Stimulated activated CD4-positive, alpha-beta T cell treated with anti-CD3 and anti-CD28 coated beads, Interleukin-2, amount 100 ng/mL, for 4 hours (primary cell): ENCODE data around the gene CERK.

Experiments used
- DNase-seq: peaks from one replicate; pipeline ENCODE4 v3.0.0-alpha.2; 2020; ENCODE audit warnings: low read depth

Gene CERK

DNA sequence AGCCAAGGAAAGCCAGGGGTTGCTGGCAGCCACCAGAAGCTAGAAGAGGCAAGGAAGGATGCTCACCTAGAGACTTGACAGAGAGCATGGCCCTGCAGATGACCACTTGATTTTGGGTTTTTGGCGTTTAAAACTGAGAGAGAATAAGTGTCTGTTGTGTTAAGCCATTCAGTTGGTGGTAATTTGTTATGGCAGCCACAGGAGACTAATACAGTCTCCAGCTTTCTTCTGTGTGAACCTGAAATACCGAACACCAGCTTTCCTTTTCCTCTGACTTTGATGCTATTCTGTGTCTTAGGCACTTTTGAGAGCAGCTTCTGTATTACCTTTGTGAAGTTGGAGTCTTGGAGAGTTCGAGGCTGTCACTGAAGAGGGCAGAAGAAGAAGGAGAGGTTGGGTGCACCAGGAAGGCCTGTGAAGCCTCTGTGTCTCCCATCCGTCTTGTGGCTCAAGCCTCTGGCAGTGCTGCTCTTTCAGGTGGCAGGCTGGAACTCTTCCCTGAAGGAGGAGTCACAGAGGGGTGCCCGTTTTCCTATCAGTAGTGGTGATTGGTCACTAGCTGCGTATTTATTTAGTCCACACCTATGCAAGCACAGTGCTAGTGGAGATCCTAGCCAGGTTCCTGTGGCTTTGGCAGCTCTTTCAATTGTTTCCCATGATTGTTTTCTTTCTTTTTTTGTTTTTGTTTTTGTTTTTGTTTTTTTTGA, 26.9 kb upstream of the CERK start:
- DNase-seq, result no peak

DNA sequence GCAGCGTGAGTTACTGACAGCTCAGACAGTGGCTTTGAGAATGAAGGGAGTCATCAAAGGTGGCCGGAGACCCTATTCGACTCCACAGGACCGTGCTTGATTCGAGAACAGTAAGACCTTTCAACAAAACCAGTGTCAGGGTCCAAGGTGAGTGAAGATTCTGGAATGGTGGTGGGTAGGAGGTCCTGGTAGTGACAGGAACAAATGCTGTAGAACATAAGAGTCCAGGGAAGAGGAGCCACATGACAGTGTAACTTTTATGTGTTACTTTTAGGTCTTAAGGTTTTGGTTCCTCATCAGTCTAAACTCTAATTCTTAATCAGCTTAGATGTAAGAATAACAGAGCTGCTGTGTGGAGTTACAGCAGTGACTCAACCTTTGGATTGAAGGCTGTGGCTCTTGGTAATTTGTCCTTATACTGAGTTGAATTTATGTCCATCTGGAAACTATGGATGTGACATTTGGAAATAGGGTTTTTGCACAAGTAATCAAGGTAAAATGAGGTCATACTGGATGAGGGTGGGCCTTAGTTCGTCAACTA, 26.2 kb upstream of the CERK start:
- DNase-seq, result no peak

DNA sequence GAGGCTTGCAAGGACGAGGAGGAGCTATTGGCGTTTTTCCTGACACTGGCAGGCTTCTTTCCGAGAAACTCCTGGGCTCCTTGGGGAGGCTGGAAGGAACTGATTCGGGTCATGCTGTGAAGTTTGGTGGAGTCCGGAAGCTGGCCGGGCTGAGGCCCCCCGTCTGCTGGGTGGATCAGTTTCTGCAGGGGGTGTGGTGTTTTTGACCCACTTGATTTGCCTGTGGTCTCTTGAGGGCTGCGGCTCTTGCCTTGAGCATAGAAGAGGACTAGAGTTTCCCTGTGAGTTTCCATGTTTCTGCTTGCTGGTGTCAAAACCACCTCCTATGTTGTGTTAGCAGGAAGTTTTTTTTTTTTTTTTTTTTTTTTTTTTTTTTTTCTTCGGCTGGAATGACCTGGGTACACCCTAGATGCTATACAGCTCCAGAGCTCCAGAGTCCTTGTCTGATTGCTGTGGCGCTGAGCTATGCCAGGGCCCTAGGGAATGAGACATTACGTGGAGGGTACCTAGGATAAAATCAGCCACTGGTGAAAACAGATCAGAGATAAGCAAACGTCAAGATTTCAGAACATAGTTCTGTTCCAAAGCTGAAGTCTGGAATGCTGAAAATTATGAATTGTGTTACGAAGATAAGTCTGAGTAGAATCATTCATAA, 25.1 kb upstream of the CERK start:
- no peak for DNase-seq

DNA sequence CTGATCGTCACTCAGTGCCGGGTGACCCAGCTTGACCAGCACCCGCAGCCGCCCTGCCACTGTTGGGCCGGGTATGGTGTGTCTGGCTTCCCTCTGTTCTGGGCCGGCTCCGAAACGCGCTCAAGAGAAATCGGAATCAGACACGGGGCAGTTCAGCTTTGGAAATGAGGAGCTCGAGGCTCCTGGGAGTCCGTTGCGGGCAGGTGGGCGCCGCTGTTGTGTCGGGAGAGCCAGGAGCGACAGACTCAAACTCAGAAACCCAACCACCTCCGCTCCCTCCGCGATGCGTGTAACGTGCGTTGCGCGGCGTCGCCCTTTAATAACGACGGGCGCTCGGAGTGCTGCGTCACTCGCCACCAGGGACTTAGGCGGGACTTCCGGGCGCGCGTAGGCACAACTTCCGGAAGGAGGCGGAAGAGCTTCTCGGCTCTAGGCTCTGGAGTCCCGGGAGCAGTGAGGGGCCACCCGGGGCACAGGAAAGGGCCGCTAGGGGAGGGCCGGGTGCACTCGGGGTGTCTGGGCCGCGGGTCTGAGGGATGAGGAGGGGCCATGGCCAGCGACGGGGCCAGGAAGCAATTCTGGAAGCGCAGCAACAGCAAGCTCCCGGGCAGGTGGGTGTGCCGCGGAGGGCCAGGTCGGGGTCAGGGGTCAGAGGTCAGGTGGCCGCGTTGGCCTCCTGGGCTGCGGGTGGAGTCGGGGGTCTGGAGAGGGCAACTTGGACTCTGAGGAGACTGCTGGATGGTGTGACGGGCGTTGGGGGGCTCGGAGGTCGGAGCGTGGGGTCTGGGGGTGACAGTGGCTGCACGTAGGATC, 24.4 kb upstream of the CERK start, which contains the start of gene TBC1D22A:
TSS of gene TBC1D22A (plus strand) at position 413 of the 813 bp plus-strand sequence. CDS start at position 550, 137 bp downstream.
- peak; percentile 92 for DNase-seq

DNA sequence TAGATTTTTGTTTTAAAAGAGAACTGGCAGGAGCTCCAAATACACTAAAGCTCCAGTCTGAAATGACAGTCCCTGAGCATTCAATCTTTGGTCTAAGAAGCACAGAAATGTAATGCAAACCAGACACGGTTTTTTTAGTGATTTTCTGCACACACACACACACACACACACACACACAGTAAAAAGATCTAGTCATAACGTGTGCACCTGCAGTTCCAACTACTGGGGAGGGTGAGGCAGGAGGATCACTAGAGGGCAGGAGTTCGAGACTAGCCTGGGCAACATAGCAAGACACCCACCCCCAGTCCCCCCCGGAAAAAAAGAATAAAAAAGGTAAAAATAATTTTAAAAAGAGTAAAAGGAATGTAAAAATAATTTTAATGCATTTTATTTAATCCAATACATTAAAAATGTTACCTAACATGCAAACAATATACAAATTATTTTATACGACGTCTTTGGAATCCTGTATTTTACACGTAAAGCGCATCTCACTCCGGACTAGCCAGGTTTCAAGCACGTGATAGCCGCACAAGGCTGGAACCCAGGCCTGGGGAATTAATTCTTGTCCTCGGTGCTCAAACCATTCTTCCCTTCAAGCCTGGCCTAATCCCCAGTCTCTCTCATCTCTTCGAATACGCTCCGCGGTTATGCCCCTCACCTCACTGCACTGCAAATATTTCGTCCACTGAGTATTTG, 23.6 kb upstream of the CERK start:
- no peak for DNase-seq

DNA sequence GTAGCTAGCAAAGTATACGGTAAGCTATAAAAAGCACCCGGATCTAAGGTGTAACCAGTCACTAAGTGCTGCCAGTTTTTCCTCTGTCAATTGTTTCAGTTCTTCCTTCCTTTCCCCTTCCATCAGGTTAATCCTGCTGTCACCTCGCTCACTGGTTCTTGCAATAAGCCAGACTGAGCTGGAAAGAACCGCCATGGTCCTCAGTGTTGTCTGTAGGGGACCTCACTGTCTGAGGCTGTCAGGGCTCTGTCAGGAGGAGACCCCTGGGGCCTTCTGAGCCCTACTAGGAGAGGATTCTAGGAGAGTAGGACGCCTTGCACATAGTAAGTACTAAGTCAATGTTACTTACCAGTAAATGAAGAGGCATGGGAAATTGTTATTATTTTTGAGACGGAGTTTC, 23.0 kb upstream of the CERK start:
- DNase-seq, result no peak

DNA sequence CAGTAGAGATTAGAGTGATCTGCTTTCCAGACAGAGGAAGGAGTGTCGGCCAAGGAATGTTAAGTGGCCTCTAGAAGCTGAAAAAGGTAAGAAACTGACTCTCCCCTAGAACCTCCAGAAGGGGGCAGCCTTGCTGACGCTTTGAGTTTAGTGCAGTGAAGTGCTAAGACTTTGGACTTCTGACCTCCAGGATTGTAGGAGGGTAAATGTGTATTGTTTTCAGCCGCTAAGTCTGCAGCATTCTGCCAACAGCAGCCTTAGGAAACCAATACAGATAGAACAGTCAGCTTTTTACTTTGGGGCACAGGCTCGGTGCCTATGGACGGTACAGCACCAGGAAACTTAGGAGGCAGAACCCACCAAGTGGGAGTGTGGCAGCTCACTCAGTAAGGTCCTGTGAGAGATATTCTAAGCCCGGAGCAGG, 20.8 kb upstream of the CERK start:
- DNase-seq, result no peak

DNA sequence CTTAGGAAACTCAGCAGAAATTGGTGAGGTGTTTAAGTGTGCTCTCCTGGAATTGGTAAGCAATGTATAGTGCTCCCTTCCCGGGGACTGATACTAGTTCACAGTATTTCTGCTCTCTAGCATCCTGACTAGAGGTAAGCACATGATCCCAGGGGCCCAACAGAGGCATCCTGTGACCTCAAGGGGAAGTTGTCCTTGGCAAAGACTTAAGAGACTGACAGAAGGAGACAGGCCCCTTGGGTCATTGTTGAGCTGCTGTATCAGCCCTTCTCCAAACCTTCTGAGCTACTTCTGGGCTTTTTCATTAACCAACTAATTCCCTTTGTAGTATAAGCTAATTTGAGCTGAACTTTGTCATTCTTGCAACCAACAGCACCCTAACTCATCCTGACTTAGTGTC, 20.1 kb upstream of the CERK start:
- no peak for DNase-seq

DNA sequence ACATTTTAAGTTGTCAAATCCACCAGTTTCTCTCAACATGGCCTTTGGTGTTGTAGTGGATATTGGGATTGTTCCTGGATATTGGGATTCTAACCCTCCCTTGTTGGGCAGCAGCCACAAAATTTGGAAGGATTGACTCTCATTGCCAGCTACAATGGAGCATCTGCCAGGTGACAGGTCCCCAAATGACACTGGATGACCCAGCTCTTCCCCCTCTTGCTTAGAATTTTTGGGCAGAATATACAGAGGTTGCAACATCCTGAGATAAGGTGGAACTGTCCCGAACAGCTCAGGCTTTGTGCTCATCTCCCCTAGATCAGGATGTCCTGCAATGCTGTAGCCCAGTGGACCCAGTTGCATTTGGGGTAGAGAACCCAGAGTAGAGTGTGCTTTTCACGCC, 19.1 kb upstream of the CERK start:
- no peak for DNase-seq

DNA sequence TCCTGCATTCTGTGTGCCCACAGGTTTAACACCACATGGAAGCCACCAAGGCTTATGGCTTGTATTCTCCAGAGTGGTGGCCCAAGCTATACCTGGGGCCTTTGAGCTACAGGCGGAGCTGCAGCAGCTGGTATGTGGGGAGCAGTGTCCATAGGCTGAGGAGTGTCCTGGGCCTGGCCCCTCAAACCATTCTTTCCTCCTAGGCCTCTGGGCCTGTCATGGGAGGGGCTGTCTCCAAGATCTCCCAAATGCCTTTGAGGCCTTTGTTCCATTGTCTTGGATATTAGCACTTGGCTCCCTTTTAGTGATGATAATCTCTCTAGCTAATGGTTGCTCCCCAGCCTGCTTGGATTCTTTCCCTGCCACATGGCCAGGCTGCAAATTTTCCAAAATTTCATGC, 18.0 kb upstream of the CERK start:
- no peak for DNase-seq

DNA sequence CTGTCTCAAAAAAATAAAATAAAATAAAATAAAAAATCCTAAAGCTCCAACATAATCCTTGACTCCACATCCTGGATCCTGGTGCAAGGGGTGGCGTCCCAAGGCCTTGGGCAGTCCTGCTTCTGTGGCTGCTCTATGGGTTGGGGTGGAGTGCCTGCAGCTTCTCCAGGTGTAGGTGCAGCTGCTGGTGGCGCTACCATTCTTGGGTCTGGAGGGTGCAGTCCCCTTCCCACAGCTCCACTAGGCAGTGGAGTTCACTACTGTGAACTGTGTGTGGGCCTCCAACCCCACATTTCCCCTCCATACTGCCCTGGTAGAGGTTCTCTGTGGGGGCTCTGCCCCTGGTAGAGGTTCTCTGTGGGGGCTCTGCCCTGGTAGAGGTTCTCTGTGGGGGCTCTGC, 17.5 kb upstream of the CERK start:
- DNase-seq, result no peak

DNA sequence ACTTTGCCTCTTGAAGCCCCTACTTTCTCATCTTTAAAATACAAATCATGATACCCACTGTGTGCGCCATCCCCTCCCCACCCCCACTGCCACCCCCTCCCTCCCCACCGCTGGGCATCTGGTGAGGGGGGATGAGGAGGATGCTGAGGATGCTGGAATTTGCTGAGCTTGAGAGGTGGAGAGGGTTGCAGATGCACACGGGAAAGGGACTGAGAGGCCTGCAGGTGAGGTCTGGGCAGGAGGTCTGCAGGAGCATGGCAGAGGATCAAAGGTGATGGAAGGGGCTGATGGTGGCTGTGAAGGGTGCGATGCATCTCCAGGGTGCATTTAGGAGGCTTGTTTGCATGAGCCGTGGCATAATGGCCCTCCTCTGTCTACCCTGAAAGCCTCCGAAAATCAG, 16.8 kb upstream of the CERK start:
- no peak for DNase-seq

DNA sequence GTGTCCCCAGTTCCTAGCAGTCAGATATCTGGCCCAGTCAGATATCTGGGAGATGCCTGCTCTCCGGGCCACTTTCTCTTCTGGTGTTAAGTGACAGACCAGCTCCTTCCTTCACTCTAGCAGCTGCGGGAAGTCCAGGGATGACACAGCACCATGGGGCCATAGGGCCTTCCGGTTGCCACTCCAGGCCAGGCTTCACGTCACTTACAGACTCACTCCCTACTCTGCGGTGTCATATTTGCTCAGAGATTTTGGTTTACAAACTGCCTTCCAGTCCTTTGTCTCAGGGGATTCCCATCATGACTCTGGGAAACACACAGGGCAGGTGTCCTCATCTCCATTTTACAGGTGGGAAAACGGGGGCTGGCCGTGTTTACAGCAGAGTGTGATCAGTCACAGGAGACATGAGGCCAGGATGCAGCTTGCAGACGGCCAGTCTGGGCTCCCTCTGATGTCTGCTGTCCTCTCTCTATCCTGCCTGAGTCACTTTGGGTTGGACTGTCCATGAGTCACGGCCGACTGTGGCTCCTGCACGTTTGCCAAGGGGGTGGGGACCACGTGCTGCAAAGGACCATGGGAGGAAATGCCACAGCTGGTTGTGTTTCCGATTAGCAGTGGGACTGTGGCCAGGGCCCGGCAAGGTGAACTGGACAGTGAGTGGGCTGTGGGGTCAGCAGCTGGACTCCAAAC, 16.2 kb upstream of the CERK start:
- DNase-seq, result no peak

DNA sequence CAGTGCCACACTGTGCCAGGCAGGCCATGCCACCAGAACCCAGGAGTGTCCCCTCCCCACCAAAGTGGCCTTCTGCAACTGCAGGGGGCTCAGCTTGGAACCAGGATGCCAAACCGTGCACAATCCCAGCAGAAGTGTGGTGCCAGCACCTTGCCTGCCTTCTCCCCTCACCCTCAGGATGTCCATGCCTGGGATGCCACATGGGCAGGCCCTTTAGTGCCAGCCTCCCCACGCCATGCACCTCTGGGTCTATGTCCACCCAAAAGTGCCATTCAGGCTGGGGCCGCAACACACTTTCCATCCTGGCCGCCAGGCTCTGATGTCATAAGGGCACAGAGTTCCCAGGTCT, 15.7 kb upstream of the CERK start:
- DNase-seq, result no peak

DNA sequence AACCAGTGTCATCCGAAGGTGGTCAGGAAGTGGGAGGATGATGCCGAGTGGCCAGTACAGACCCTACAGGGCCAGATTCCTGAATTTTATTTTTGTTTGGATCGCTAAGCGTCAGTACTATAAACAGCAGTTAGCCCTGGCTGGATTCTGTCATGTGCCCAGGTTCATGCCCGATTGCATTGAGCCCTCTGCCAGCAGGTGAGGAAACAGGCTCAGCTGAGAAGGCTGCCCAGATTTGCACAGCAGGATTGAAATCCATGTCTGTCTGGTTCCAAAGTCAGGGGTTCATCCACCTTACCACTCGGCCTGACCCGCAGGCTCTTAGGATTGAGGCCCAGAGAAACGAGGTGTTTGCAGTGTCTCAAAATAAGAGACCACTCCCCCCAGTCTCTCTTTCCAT, 15.3 kb upstream of the CERK start:
- no peak for DNase-seq

DNA sequence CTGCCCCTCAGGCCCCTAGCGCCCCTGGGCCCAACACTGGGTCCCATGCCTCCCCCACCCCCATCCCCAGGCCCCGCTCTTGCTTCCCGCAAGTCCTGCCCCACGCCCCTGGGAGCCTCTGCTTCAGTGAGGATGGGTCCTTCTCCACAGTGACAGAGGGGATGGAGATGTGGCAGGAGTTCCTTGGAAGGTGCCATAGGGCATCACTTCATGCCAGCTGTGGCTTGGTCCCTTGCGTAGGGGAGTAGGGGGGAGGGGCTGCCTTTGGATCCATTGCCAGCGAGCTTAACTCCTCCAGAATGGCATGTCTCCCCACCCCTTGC, 14.9 kb upstream of the CERK start:
- no peak for DNase-seq

DNA sequence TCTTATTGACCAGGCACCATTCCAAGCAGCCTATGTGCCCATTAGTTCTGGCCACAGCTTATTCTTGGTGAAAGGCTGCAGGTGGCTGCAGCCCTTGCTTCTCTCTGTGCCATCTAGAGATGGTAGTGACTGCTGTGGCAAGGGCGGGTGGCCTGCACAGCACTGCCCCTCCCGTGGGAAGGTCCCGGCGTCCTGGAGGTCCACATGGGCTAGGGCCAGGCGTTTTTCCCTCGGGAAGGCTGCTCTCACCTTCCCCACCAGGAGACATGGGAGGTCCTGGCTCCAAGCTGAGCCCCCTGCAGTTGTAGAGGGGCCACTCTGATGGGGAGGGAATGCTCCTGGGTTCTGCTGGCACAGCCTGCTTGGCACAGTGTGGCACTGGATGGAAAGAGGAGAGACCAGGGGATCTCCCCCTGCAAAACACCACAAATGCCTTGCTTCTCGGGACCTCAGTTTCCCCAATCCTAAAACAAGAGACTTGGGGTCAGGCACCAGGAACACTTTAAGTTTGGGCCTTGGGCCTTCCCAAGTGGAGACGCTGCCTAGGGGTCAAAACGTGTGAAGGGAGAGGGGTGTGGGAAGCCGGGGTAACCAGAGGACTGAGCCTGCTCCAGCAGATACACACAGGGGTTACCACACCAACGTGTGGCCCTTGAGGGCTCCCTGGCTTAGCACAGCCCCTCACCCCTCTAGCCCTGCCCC, 14.4 kb upstream of the CERK start:
- DNase-seq, result no peak

DNA sequence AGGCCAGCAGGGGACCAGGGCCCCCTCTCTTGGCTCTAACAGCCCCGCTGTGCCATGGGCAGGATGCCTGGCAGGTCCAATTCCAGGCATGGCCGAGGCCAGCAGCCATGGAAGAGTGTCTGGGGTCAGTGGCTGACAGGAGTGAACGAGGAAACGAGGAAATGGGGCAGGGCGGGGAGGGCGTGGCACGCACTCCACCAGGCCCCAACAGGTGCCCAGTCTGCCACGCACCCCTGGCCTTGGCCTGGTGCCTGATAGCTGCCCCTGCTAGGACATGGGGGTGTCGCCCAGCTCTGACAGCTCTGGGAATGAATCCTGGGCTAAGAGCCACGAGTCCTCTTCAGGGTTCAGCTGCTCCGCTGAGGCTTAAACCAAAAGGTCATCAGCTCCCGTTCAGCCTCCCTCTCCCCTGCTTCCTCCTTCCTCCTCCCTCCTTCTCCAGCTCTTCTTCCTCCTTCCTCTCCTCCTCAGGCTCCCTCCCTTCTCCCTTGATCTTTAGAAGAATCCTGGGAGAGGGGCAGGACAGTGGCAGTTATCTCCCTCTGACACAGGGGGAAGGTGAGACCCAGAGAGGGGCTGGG, 12.9 kb upstream of the CERK start:
- no peak for DNase-seq

DNA sequence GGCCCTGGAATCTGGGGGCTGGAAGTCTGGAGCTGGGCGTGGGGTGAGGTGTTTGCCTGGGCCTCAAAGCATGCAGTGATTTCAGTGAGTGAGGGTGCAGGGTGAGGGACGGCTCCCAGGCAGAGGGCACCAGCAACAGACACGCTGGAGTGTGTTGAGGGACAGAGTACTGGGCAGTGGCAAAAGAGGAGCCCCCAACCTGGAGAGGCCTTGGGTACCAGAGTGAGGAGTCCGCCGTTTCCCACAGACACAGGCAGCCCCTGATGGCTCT, 12.4 kb upstream of the CERK start:
- no peak for DNase-seq

DNA sequence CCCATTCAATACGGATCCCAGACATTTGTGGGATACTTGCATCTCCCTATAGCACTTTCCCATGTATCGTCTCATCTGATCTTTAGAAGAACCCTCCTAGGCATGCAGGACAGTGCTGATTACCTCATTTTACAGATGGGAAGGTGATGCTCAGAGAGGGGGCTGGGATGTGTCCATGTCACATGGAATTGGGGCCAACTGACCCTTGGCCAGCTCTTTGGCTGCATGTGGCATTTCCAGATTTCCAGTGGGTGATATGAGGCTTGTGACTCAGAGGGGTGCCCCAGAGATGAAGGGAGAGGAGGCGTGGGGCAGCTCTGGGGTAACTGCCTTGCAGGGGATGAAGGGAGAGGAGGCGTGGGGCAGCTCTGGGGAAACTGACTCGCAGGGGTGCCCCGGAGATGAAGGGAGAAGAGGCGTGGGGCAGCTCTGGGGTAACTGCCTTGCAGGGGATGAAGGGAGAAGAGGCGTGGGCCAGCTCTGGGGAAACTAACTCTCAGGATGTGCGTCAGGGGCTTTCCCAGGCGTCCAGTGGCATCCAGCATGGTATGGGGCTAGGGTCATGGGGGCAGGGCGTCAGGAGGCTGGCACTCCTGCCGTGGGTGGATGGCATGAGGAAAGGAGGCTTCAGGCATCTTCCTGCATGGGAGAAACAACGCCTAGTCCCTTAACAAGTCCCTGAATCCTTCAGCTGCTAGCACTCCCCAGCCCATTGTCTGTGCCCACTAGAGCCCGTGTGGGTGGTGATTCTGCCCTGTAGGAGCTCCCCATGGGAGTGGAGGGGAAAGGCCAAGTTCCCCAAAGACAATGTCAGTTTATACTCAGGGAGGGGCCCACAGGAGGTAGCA, 11.9 kb upstream of the CERK start:
- DNase-seq, result no peak
